Measurements from ENCODE around the gene PFAS.

PFAS gene

DNA sequence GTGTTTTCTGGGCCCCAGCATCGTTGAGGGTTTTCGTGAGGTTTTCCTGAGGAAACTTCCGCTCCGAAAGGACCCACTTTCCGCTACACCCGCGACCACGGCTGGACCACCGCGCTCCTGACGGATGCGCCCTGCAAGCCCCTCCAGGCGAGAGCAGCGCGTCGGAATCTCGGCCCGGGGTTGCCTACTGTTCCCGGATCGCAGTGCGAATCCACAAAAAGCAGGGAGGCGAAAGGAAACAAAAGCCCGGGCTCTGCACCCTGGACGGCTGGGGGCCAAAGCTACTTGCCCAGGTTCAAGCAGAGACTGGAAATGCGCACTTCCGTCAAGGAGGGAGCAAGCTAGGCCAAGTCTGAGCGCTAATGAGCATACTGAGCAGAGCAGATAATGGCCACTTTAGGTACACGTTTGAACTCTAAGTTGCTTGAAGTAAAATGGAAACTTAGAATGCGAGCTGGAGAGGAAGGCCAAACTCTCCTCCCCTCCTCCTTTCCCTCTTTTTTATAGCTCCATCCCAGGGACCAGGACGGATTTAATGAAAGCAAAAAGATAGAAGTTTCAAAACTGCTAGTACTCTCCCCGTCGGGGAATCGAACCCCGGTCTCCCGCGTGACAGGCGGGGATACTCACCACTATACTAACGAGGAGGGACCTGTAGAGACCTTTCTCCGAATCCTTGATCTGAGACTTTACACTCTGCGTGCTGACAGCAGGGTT lies 27.3 kb upstream of the PFAS start:
- Histone ChIP-seq H3K27ac (peak overlapping the region; percentile 98), H3K4me1 (peaks cover 9% of the 10 kb centered on the region), H2AFZ (peak overlapping the region; percentile 87), H3K27me3 (ENCODE audit: control insufficient read depth, insufficient read depth, low read length) (no peaks in the 10 kb centered on the region), H3K4me3 (ENCODE audit: low read depth, low read length) (peak overlapping the region; percentile 86), H3K4me2 (ENCODE audit: low read length) (peak overlapping the region; percentile 94), H3K9ac (no peak overlapping the region), H3K36me3 (ENCODE audit: control insufficient read depth, insufficient read depth, low read length) (no peaks in the 10 kb centered on the region), H3K9me3 (ENCODE audit: control insufficient read depth, low read length) (no peaks in the 10 kb centered on the region), H3K79me2 (no peaks in the 10 kb centered on the region)
- TF ChIP-seq, protein P1, sequence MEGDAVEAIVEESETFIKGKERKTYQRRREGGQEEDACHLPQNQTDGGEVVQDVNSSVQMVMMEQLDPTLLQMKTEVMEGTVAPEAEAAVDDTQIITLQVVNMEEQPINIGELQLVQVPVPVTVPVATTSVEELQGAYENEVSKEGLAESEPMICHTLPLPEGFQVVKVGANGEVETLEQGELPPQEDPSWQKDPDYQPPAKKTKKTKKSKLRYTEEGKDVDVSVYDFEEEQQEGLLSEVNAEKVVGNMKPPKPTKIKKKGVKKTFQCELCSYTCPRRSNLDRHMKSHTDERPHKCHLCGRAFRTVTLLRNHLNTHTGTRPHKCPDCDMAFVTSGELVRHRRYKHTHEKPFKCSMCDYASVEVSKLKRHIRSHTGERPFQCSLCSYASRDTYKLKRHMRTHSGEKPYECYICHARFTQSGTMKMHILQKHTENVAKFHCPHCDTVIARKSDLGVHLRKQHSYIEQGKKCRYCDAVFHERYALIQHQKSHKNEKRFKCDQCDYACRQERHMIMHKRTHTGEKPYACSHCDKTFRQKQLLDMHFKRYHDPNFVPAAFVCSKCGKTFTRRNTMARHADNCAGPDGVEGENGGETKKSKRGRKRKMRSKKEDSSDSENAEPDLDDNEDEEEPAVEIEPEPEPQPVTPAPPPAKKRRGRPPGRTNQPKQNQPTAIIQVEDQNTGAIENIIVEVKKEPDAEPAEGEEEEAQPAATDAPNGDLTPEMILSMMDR (IDR thresholded peaks at IDR 0.05): no peak

DNA sequence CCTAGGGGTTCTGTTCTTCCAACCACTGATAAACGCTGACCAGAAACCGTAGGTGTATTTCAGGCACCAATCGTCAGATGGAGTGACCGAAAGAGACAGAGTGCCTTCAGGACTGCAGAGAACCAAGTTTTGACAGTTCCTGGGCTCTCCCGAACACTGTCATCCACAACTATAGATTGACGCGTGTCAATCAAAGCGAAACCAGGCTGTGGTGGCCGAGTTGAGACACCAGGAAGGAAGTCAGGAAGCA lies 26.8 kb upstream of the PFAS start:
- Histone ChIP-seq H3K27me3 (ENCODE audit: control insufficient read depth, insufficient read depth, low read length) (no peaks in the 10 kb centered on the region), H3K4me2 (ENCODE audit: low read length) (peak overlapping the region; percentile 94), H2AFZ (peak overlapping the region; percentile 81), H3K79me2 (no peaks in the 10 kb centered on the region), H3K9me3 (ENCODE audit: control insufficient read depth, low read length) (no peaks in the 10 kb centered on the region), H3K4me3 (ENCODE audit: low read depth, low read length) (peak overlapping the region; percentile 86), H3K27ac (peak overlapping the region; percentile 98), H3K4me1 (peaks cover 9% of the 10 kb centered on the region), H3K36me3 (ENCODE audit: control insufficient read depth, insufficient read depth, low read length) (no peaks in the 10 kb centered on the region), H3K9ac (no peak overlapping the region)
- TF ChIP-seq, protein P1 (IDR thresholded peaks at IDR 0.05): no peak

DNA sequence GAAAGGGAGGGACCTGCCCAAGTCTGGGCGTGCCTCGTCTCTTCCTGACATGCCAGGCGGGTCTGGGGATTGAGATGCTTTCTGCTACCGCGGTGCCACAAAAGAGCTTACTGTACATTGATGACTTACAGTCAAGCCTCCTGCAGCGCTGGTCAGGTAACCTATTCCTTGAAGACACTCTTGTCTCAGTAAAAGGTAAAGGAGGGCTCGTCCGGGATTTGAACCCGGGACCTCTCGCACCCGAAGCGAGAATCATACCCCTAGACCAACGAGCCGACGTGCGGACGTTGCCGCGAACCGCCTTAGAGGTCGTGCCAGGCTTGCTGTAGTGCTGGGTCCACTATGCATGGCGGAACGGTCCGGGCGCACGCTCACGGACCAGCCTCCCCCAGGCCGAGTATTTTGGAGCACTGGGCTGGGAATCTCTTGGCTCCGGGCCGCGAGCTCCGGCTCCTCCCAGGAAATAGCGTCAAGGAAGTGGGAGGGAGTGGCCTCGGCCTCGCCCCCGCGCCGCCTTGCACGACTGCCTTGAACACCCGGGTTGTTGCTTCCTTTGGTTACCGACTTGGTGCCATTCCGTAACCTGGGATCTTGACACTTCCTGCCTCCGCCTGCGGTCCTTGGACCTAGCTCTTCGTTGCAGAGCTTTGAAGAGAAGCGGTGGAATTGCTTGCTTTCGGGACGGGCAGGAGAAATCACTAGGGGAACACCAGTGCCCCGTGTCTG lies 26.3 kb upstream of the PFAS start:
- Histone ChIP-seq H3K27me3 (ENCODE audit: control insufficient read depth, insufficient read depth, low read length) (no peaks in the 10 kb centered on the region), H3K27ac (peak overlapping the region; percentile 98), H3K9ac (peak overlapping the region; percentile 58), H3K4me2 (ENCODE audit: low read length) (peak overlapping the region; percentile 94), H3K4me1 (peaks cover 9% of the 10 kb centered on the region), H2AFZ (peak overlapping the region; percentile 81), H3K79me2 (no peaks in the 10 kb centered on the region), H3K4me3 (ENCODE audit: low read depth, low read length) (peak overlapping the region; percentile 86), H3K36me3 (ENCODE audit: control insufficient read depth, insufficient read depth, low read length) (no peaks in the 10 kb centered on the region), H3K9me3 (ENCODE audit: control insufficient read depth, low read length) (no peaks in the 10 kb centered on the region)
- TF ChIP-seq, protein P1 (IDR thresholded peaks at IDR 0.05): no peak

DNA sequence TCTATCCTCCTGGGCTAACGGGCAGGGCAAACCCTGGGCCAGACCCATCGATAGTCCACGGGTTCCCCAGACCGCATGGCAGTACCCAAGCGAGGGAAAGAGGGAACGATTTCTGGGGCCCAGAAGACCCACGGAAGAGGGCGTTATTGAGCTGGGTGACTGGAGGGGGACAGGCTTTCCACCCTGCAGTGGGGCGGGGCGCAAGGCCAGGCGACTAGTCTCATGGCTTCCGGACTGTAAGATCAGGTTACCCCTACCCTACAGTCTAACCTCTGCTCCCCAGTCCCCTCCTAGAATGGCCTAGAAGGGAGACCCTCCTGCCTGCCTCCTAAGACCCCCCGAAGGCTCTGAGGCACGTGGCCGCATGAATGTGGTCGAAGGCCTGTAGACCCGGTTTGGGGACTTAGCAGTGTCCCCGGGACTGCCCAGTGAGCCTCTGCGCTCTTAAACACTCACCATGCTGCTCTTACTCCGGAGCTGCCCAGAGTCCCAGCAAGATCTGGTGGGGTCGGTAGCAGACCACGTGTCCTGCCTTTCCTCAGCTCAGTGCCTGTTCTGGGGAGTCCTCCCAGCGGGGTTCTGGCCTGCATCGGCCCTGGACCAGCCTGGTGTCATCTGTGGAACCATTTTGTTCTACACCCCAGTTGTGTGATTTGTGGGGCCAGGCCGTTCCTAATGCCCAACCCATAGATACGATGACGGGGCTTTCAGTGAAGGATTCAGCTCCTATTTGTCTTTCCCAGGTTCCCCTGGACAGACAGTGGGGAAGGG lies 25.5 kb upstream of the PFAS start:
- Histone ChIP-seq H3K4me3 (ENCODE audit: low read depth, low read length) (peak overlapping the region; percentile 86), H3K4me2 (ENCODE audit: low read length) (peak overlapping the region; percentile 94), H3K9ac (peak overlapping the region; percentile 58), H3K79me2 (no peaks in the 10 kb centered on the region), H3K4me1 (peaks cover 9% of the 10 kb centered on the region), H3K27me3 (ENCODE audit: control insufficient read depth, insufficient read depth, low read length) (no peaks in the 10 kb centered on the region), H2AFZ (peak overlapping the region; percentile 81), H3K27ac (peak overlapping the region; percentile 98), H3K36me3 (ENCODE audit: control insufficient read depth, insufficient read depth, low read length) (no peaks in the 10 kb centered on the region), H3K9me3 (ENCODE audit: control insufficient read depth, low read length) (no peaks in the 10 kb centered on the region)
- TF ChIP-seq, protein P1 (IDR thresholded peaks at IDR 0.05): peak; percentile 36

All from parathyroid adenoma (tissue), 2 donors.